HG02943 (cell line): ENCODE measurements around the gene LRRC27.
"Not testable (repeated sequence)": the region's sequence is repeated elsewhere in the genome, so short reads cannot be mapped to it uniquely, and the experiment has no call there.

ENCODE experiments used
- ATAC-seq: cut with Tn5 transposase; IDR thresholded peaks from one replicate; pipeline ENCODE4 v1.9.1; 2021; ENCODE audit warnings: mild to moderate bottlenecking, low read depth, moderate library complexity; ENCODE audit not compliant: unreplicated experiment

The LRRC27 gene

GRCh38 chr10:132385721-132386418 is 53.9 kb downstream of the LRRC27 start:
- ATAC-seq: no peak

GRCh38 chr10:132386419-132386831 is 54.4 kb downstream of the LRRC27 start:
- ATAC-seq: no peak

- ATAC-seq: not testable (repeated sequence)
Measured at GRCh38 chr10:132386896-132387295, 54.9 kb downstream of the LRRC27 start.

- ATAC-seq: peak; percentile 47
Measured at GRCh38 chr10:132387764-132388210, 55.8 kb downstream of the LRRC27 start.

- ATAC-seq: no peak
Measured at GRCh38 chr10:132388891-132389432, 57.0 kb downstream of the LRRC27 start.

GRCh38 chr10:132389433-132390169 is 57.6 kb downstream of the LRRC27 start:
- no peak for ATAC-seq

- no peak for ATAC-seq
Measured at GRCh38 chr10:132390170-132390920, 58.4 kb downstream of the LRRC27 start.

- no peak for ATAC-seq
Measured at GRCh38 chr10:132390921-132391675, 59.1 kb downstream of the LRRC27 start.

- no peak for ATAC-seq
Measured at GRCh38 chr10:132391676-132392020, 59.7 kb downstream of the LRRC27 start.

GRCh38 chr10:132392184-132392800 is 60.3 kb downstream of the LRRC27 start:
- ATAC-seq: no peak

- ATAC-seq: no peak
Measured at GRCh38 chr10:132392811-132393694, 61.1 kb downstream of the LRRC27 start.

GRCh38 chr10:132393695-132394181 is 61.7 kb downstream of the LRRC27 start:
- no peak for ATAC-seq

- no peak for ATAC-seq
Measured at GRCh38 chr10:132394201-132394811, 62.3 kb downstream of the LRRC27 start.

GRCh38 chr10:132394936-132395703 is 63.1 kb downstream of the LRRC27 start:
- ATAC-seq: no peak

GRCh38 chr10:132395704-132396493 is 63.9 kb downstream of the LRRC27 start:
- no peak for ATAC-seq

- no peak for ATAC-seq
Measured at GRCh38 chr10:132396494-132397035, 64.6 kb downstream of the LRRC27 start.
